ENCODE results near the gene ANKMY2.

- TF ChIP-seq REST (IDR thresholded peaks at IDR 0.05; ENCODE audit: insufficient replicate concordance, low read depth), result no peak
- TF ChIP-seq POLR2AphosphoS5 (IDR thresholded peaks at IDR 0.05; ENCODE audit: low read depth), result no peak
- TF ChIP-seq CTCF (IDR thresholded peaks at IDR 0.05; ENCODE audit: insufficient read depth, low read length), result no peak
- TF ChIP-seq GABPA (IDR thresholded peaks at IDR 0.05; ENCODE audit: low read depth), result no peak
- no peak for TF ChIP-seq SPI1 (IDR thresholded peaks at IDR 0.05; ENCODE audit: borderline replicate concordance, low read depth)
Observed at GRCh38 chr7:16675277-16675676, 29.7 kb upstream of the ANKMY2 start.

All from HL-60 (cell line).